Kidney glomerular epithelial cell (primary cell): ENCODE data around the gene MMP24.

Source experiments
- DNase-seq: peaks from one replicate; lab custom pipeline; 2025; lab: John Stamatoyannopoulos, UW

The MMP24 gene

GRCh38 chr20:35293303-35294292 is 67.1 kb downstream of the MMP24 start:
- DNase-seq: no peak

GRCh38 chr20:35294293-35294685 is 67.8 kb downstream of the MMP24 start:
- DNase-seq: no peak

GRCh38 chr20:35295058-35295457 is 68.6 kb downstream of the MMP24 start:
- DNase-seq: no peak

GRCh38 chr20:35295674-35296073 is 69.2 kb downstream of the MMP24 start:
- DNase-seq: no peak

- DNase-seq: no peak
These were observed 69.6 kb downstream of the MMP24 start for GRCh38 chr20:35296101-35296554.

GRCh38 chr20:35297155-35297554 is 70.7 kb downstream of the MMP24 start:
- no peak for DNase-seq

GRCh38 chr20:35297740-35298139 is 71.2 kb downstream of the MMP24 start:
- DNase-seq: no peak

GRCh38 chr20:35298264-35298663 is 71.8 kb downstream of the MMP24 start:
- DNase-seq: no peak

GRCh38 chr20:35299780-35300179 is 73.3 kb downstream of the MMP24 start:
- no peak for DNase-seq

- DNase-seq: no peak
These were observed 74.2 kb downstream of the MMP24 start for GRCh38 chr20:35300469-35301262.

- no peak for DNase-seq
These were observed 74.9 kb downstream of the MMP24 start for GRCh38 chr20:35301426-35301825.

GRCh38 chr20:35302421-35303335 is 76.2 kb downstream of the MMP24 start:
- peak; percentile 66 for DNase-seq

- no peak for DNase-seq
These were observed 76.9 kb downstream of the MMP24 start for GRCh38 chr20:35303382-35303734.

- DNase-seq: peak; percentile 85
These were observed 77.4 kb downstream of the MMP24 start for GRCh38 chr20:35303735-35304491.

- no peak for DNase-seq
These were observed 78.5 kb downstream of the MMP24 start for GRCh38 chr20:35304956-35305355.

- DNase-seq: peak; percentile 92
These were observed 79.4 kb downstream of the MMP24 start for GRCh38 chr20:35305682-35306556.

- peak; percentile 36 for DNase-seq
These were observed 80.5 kb downstream of the MMP24 start for GRCh38 chr20:35306931-35307517.

- peak; percentile 73 for DNase-seq
These were observed 81.5 kb downstream of the MMP24 start for GRCh38 chr20:35307666-35308653.
